HG03432 (cell line): ENCODE results near the gene TMEM132D.
"Not testable (repeated sequence)": the region's sequence is repeated elsewhere in the genome, so short reads cannot be mapped to it uniquely, and the experiment has no call there.

ENCODE experiments used
- ATAC-seq: cut with Tn5 transposase; IDR thresholded peaks from one replicate; pipeline ENCODE4 v1.9.1; 2021; ENCODE audit warnings: mild to moderate bottlenecking, moderate library complexity; ENCODE audit not compliant: unreplicated experiment

TMEM132D gene

GRCh38 chr12:129080821-129081220, 823.0 kb downstream of the TMEM132D start:
- no peak for ATAC-seq

DNA sequence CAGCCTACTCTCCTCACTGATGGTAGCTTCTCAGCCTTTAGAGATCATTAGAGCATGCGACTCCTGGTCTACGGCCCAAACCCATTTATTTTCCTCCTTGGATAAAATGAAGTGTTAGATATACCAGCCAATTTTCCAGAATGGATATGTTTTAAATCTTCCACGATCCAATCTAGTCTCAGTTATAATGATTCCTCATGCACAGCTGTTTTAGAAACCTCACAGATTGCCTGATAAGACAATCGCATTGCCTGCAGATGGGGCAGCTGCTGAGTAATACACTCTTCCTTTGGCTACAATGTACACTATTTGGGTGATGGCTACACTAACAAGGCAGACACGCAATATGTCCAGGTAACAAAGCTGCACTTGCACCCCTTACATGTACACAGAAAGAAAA, 823.4 kb downstream of the TMEM132D start:
- ATAC-seq = no peak

GRCh38 chr12:129079719-129080118, 824.1 kb downstream of the TMEM132D start:
- ATAC-seq = no peak

GRCh38 chr12:129076441-129077320, 827.1 kb downstream of the TMEM132D start:
- ATAC-seq = no peak

GRCh38 chr12:129075460-129076208, 828.2 kb downstream of the TMEM132D start:
- ATAC-seq = no peak

- ATAC-seq = no peak
Observed at GRCh38 chr12:129074379-129074778, 829.4 kb downstream of the TMEM132D start.

DNA sequence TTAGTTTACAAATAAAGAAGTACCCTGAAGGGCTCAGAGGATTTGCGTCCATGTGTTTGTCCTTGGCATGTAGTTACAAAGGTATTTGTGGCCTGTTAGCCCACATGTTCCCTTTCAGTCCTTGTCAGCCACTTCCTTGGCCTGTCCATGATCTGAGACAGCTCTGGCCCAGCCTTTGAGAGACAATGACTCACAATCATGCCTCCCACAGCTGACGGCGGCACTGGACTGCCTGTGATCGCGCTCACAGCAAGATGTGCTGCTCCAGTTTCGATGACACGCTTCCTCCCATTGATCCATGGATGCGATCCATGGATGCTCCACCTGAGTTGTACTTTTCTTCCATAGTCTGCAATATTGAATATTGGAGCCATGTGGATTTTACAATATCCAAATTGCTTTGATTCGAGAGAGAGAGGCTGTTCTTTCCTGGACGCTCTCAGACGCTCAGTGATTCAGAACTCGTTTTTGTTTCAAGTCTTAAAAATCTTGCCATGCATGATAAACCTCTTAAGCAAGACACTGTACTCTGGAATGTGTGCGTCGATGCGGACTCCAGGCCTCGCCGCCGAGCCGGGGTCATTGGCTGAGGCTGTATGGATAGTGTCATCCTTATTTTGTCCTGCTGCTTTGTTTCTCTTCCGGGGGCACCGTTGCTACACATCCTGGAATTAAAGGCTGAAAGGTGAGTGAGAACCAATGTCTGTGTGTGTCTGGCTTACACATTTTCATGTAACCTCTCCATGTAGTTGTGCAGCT, 830.5 kb downstream of the TMEM132D start:
- no peak for ATAC-seq

DNA sequence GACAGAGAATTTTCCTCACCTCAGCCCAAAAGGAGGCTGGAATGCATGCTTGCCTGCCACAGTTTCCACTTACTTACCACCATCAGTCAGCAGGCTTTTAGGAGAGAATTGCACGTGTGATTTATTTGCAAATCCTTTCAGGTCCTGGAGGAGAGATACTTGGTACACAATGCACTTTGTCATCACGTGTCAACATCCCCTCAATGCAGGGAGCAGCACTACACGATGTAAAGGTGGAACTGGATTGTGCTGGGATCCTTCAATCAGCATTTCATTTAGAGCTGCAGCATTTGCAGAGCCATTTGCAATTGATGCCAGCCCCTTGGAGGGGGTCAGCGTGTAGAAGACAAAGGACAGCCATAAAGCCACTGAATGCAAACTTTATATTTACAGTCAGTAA, 832.5 kb downstream of the TMEM132D start:
- ATAC-seq = no peak

DNA sequence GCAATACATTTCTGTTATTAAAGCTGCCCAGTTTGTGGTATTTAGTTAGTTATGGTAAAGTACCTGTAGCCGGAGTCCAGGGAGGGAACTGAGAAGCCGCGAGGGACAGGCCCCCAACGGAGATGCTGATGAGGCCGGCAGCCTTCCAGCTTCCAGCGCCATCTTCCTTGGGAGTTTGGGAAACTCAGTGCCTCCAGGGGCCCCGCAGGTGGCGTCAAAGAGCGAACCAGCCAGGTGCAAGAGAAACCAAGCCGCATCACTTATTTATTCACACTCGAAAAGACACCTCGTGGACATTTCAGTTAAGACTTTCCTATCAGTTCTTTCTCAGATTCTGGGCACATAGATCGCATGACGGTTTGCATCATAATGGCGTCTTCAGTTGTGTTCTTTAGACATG, 833.9 kb downstream of the TMEM132D start:
- no peak for ATAC-seq

- ATAC-seq = no peak
Observed at GRCh38 chr12:129068684-129069083, 835.1 kb downstream of the TMEM132D start.

DNA sequence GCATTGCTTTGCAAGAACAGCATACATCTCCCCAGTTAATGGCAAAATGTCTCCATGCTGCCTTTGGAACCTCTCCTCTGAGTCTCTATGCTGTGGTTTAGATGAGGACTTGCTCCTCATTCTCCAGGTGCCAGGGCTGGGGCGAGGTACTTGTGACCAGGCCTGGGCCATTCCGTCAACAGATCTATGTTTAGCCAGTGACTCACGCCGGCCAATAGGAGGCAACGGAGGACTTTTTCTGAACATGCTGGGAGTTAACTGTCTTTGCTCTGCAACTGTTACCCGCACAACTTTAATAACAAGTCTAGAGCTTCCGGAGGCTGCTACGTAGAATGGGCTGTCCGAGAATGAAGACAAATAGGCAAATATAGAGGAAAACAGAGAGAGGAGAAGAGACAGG, 836.3 kb downstream of the TMEM132D start:
- no peak for ATAC-seq

DNA sequence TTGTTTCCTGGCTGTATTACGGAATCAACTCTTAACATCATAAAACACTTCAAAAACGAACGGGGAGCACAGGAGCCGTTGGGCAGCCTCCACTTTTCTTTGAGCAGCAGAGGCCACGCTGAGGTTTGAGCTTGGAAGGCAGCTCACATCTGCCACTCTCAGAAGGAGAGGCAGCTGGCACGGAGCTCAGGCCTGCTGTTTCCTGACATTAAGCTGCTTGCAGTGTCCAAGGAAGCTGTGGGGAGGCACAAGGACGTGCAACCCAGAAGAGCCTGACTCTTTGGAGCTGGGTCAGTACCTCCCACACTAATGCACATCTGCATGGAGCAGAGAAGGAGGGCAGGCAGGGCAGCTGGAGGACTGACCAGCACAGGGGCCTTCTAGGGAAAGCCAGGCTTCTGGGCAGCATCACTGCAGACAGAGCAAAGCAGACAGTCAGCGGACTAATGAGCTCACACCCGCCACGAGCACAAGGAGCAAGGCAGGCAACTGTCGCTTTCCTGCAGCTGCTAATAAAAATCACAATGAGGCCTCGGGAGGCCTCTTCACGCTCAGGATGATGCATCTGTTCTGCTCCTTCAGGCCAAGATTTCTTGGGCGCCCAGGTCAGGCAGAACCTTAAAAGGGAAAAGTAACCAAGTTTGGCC, 839.5 kb downstream of the TMEM132D start:
- no peak for ATAC-seq

DNA sequence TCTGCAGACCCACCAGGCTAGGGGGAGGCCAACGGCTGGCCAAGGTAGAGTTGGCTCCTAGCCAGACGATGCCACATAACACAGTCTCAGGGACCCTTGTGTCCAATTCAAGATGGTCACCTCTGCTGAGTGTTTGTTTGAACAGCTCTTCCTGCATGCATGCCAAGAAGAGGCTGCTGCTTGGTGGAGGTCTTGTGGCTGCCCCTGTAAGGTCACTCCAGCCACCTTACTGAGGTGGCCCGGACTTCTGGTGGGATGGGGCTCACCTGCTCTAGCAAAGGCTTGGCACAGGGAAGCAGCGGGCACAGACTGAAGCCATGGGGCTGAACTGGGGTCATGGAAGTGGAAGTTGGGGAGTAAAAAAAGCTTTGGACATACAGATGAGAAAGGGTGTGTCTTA, 840.2 kb downstream of the TMEM132D start:
- no peak for ATAC-seq

DNA sequence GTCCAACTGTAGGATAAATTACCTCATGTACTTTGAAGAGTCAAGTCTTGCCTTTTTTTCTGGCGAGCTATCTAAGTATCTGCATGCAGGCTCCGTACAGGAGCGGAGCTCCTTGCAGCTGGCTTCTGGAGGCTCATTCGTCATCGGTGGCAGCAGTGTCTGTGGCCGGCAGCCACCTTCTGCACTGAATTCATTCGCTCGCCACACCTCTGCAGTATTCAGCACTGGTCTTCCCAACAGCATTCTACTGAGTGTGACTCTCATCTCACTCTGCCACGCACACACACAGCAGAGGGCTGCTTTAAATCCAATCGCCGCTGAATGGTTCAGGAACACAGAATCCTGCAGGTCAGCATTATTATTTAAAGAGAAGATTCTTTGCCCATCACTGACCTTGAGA, 850.6 kb downstream of the TMEM132D start:
- no peak for ATAC-seq

DNA sequence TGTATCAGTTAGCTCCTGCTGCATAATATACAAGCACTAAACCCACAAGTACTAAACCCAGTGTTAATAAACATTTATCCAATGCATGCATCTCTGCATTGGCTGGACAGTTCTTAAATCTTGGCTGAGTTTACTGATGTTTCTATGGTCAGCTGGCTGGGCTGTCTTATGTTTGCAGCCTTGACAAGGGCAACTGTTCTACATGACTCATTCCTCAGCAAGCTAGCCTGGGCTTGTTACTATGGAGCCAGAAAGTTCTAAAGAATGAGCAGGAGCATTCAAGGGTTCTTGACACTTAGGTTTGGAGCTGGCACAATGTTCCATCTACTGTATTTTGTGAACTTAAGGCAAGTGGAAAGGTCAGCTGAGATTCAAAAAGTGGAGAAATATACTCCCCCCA, 851.5 kb downstream of the TMEM132D start:
- no peak for ATAC-seq

GRCh38 chr12:129049917-129050316, 853.9 kb downstream of the TMEM132D start:
- no peak for ATAC-seq

GRCh38 chr12:129043334-129043733, 860.5 kb downstream of the TMEM132D start:
- ATAC-seq = not testable (repeated sequence)

GRCh38 chr12:129036135-129036534, 867.7 kb downstream of the TMEM132D start:
- ATAC-seq = peak; percentile 64

DNA sequence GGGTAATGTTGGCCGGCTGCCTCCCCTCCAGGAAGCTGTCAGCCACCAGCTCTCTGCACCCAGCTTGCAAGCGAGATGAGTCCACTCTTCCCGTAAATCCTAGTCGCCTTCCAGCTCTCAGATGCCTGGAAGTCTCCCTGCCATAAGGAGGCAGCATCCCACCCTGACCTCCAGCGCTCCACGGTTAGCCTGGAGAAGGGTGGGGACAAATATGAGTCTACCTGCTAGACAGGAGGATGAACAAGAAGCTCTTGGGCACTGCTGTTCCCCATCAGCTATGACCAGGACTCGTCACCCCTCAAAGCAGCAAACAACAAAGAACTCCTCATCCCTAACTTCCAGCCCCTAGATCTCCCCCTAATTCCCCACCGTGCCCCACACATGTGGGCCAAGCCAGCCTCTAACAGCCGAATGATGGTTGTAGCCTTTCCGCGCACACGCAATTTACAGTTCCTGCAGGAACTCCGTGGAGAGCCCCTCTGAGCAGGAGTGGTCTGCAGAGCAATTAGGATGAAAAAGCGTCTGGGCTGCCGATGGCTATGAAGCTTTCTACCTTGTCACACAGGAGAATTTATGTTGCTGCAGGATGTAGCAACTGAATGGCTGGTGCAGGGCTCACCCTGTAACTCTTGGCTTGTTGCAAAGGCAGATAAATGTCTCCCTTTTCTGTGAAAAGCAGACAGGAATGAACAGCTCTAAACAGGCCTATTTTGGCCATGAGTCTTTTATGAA, 869.1 kb downstream of the TMEM132D start:
- ATAC-seq = no peak

GRCh38 chr12:129028844-129029243, 875.0 kb downstream of the TMEM132D start:
- ATAC-seq = no peak
